SK-N-SH treated with all-trans-retinoic acid at 6 μM for 48 hours (cell line): ENCODE data around the gene GLYAT.

Source experiments
- ATAC-seq: fragments of 200-7000 bp; cut with Tn5 transposase; 3 replicates; pipeline ENCODE4 v1.9.1; 2020; ENCODE audit warnings: mild to moderate bottlenecking, moderate library complexity
- ARNTL ChIP-seq: fragments of 450-650 bp; formaldehyde crosslinking; IDR thresholded peaks from 2 replicates; pipeline ENCODE4 v1.5.0; 2020; ENCODE audit warnings: low read depth, mild to moderate bottlenecking, moderate library complexity, borderline replicate concordance
- BACH2 ChIP-seq: fragments of 250-450 bp; sonication (Bioruptor Pico); IDR thresholded peaks from 2 replicates; pipeline ENCODE4 v1.9.0; 2021; ENCODE audit warnings: mild to moderate bottlenecking, borderline replicate concordance
- CSRNP3 ChIP-seq: fragments of 250-450 bp; sonication (Bioruptor Pico); IDR thresholded peaks from 2 replicates; pipeline ENCODE4 v1.5.1; 2021; ENCODE audit warnings: mild to moderate bottlenecking, moderate library complexity
- ESRRG ChIP-seq: fragments of 250-450 bp; sonication (Bioruptor Pico); IDR thresholded peaks from 2 replicates; pipeline ENCODE4 v1.6.1; 2021; ENCODE audit warnings: mild to moderate bottlenecking
- GLIS3 ChIP-seq: fragments of 250-450 bp; sonication (Bioruptor Pico); IDR thresholded peaks from 2 replicates; pipeline ENCODE4 v1.5.0; 2020; ENCODE audit warnings: mild to moderate bottlenecking, moderate library complexity
- ISL1 ChIP-seq: fragments of 250-450 bp; sonication (Bioruptor Pico); IDR thresholded peaks from 2 replicates; pipeline ENCODE4 v2.1.2; 2022; ENCODE audit warnings: mild to moderate bottlenecking, moderate library complexity
- OSR1 ChIP-seq: fragments of 250-450 bp; sonication (Bioruptor Pico); IDR thresholded peaks from 2 replicates; pipeline ENCODE4 v1.8.0; 2022; ENCODE audit warnings: moderate library complexity, mild to moderate bottlenecking, inconsistent platforms
- POU6F1 ChIP-seq: fragments of 250-450 bp; sonication (Bioruptor Pico); IDR thresholded peaks from 2 replicates; pipeline ENCODE4 v1.8.0; 2021; ENCODE audit warnings: low read depth, mild to moderate bottlenecking, moderate library complexity, borderline replicate concordance
- PPARA ChIP-seq: fragments of 250-450 bp; sonication (Bioruptor Pico); IDR thresholded peaks from 2 replicates; pipeline ENCODE4 v1.5.0; 2020; ENCODE audit warnings: mild to moderate bottlenecking, borderline replicate concordance
- RARB ChIP-seq: fragments of 250-450 bp; sonication (Bioruptor Pico); IDR thresholded peaks from 2 replicates; pipeline ENCODE4 v1.8.0; 2021; ENCODE audit warnings: mild to moderate bottlenecking, moderate library complexity
- SNAI2 ChIP-seq: fragments of 250-450 bp; sonication (Bioruptor Pico); IDR thresholded peaks from 2 replicates; pipeline ENCODE4 v1.5.0; 2020; ENCODE audit warnings: mild to moderate bottlenecking, moderate library complexity
- TCF4 ChIP-seq: fragments of 250-450 bp; sonication (Bioruptor Pico); IDR thresholded peaks from 2 replicates; pipeline ENCODE4 v1.8.0; 2021; ENCODE audit warnings: mild to moderate bottlenecking, moderate library complexity, borderline replicate concordance
- TOX ChIP-seq: fragments of 250-450 bp; sonication (Bioruptor Pico); IDR thresholded peaks from 2 replicates; pipeline ENCODE4 v1.8.0; 2021; ENCODE audit warnings: mild to moderate bottlenecking, moderate library complexity, borderline replicate concordance
- ZC3H10 ChIP-seq: fragments of 250-450 bp; sonication (Bioruptor Pico); IDR thresholded peaks from 2 replicates; pipeline ENCODE4 v1.5.1; 2021; ENCODE audit warnings: mild to moderate bottlenecking, moderate library complexity
- ZFP3 ChIP-seq: fragments of 250-450 bp; sonication (Bioruptor Pico); IDR thresholded peaks from 2 replicates; pipeline ENCODE4 v1.5.0; 2020; ENCODE audit warnings: mild to moderate bottlenecking, moderate library complexity
- ZFP30 ChIP-seq: fragments of 450-650 bp; formaldehyde crosslinking; IDR thresholded peaks from 2 replicates; pipeline ENCODE4 v1.5.0; 2022; ENCODE audit warnings: mild to moderate bottlenecking, moderate library complexity
- ZNF565 ChIP-seq: fragments of 450-650 bp; formaldehyde crosslinking; conservative IDR thresholded peaks from 2 replicates; pipeline ENCODE4 v1.5.0; 2020; ENCODE audit warnings: low read depth, mild to moderate bottlenecking, moderate library complexity
- ZNF70 ChIP-seq: fragments of 450-650 bp; formaldehyde crosslinking; IDR thresholded peaks from 2 replicates; pipeline ENCODE4 v1.5.0; 2020; ENCODE audit warnings: mild to moderate bottlenecking, moderate library complexity
- ZNF8 ChIP-seq: fragments of 450-650 bp; formaldehyde crosslinking; IDR thresholded peaks from 2 replicates; pipeline ENCODE4 v1.5.0; 2020; ENCODE audit warnings: mild to moderate bottlenecking, moderate library complexity
- TF ChIP-seq, protein P1 (sequence below): fragments of 250-450 bp; sonication (Bioruptor Pico); IDR thresholded peaks from 2 replicates; pipeline ENCODE4 v1.5.0; 2020; ENCODE audit warnings: mild to moderate bottlenecking, moderate library complexity
- TF ChIP-seq, protein P2 (sequence below): fragments of 250-450 bp; sonication (Bioruptor Pico); IDR thresholded peaks from 2 replicates; pipeline ENCODE4 v1.8.0; 2020; ENCODE audit warnings: mild to moderate bottlenecking, moderate library complexity, borderline replicate concordance

GLYAT gene

GRCh38 chr11:58676563-58677135 lies 55.1 kb downstream of the GLYAT start:
- no peak for TF ChIP-seq CSRNP3 (CRISPR knock-in tag)
- no peak for TF ChIP-seq ESRRG (CRISPR knock-in tag)
- no peak for TF ChIP-seq ZNF70 (CRISPR knock-in tag)
- no peak for TF ChIP-seq TCF4
- TF ChIP-seq BACH2 (CRISPR knock-in tag) = no peak
- TF ChIP-seq ARNTL = no peak
- TF ChIP-seq PPARA (CRISPR knock-in tag) = no peak
- no peak for TF ChIP-seq ISL1
- TF ChIP-seq, protein P1, sequence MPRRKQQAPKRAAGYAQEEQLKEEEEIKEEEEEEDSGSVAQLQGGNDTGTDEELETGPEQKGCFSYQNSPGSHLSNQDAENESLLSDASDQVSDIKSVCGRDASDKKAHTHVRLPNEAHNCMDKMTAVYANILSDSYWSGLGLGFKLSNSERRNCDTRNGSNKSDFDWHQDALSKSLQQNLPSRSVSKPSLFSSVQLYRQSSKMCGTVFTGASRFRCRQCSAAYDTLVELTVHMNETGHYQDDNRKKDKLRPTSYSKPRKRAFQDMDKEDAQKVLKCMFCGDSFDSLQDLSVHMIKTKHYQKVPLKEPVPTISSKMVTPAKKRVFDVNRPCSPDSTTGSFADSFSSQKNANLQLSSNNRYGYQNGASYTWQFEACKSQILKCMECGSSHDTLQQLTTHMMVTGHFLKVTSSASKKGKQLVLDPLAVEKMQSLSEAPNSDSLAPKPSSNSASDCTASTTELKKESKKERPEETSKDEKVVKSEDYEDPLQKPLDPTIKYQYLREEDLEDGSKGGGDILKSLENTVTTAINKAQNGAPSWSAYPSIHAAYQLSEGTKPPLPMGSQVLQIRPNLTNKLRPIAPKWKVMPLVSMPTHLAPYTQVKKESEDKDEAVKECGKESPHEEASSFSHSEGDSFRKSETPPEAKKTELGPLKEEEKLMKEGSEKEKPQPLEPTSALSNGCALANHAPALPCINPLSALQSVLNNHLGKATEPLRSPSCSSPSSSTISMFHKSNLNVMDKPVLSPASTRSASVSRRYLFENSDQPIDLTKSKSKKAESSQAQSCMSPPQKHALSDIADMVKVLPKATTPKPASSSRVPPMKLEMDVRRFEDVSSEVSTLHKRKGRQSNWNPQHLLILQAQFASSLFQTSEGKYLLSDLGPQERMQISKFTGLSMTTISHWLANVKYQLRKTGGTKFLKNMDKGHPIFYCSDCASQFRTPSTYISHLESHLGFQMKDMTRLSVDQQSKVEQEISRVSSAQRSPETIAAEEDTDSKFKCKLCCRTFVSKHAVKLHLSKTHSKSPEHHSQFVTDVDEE (CRISPR knock-in tag) = no peak
- TF ChIP-seq GLIS3 (CRISPR knock-in tag) = no peak
- no peak for TF ChIP-seq TOX
- no peak for TF ChIP-seq SNAI2 (CRISPR knock-in tag)
- TF ChIP-seq POU6F1 (CRISPR knock-in tag) = no peak
- TF ChIP-seq ZC3H10 (CRISPR knock-in tag) = no peak
- TF ChIP-seq OSR1 (CRISPR knock-in tag) = no peak
- TF ChIP-seq, protein P2, sequence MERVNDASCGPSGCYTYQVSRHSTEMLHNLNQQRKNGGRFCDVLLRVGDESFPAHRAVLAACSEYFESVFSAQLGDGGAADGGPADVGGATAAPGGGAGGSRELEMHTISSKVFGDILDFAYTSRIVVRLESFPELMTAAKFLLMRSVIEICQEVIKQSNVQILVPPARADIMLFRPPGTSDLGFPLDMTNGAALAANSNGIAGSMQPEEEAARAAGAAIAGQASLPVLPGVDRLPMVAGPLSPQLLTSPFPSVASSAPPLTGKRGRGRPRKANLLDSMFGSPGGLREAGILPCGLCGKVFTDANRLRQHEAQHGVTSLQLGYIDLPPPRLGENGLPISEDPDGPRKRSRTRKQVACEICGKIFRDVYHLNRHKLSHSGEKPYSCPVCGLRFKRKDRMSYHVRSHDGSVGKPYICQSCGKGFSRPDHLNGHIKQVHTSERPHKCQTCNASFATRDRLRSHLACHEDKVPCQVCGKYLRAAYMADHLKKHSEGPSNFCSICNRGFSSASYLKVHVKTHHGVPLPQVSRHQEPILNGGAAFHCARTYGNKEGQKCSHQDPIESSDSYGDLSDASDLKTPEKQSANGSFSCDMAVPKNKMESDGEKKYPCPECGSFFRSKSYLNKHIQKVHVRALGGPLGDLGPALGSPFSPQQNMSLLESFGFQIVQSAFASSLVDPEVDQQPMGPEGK (CRISPR knock-in tag) = no peak
- TF ChIP-seq ZFP30 (CRISPR knock-in tag) = no peak
- no peak for TF ChIP-seq RARB (CRISPR knock-in tag)
- no peak for TF ChIP-seq ZNF565 (CRISPR knock-in tag)
- no peak for TF ChIP-seq ZFP3 (CRISPR knock-in tag)
- TF ChIP-seq, all 23 proteins: peak for 0
- no peak for ATAC-seq

DNA sequence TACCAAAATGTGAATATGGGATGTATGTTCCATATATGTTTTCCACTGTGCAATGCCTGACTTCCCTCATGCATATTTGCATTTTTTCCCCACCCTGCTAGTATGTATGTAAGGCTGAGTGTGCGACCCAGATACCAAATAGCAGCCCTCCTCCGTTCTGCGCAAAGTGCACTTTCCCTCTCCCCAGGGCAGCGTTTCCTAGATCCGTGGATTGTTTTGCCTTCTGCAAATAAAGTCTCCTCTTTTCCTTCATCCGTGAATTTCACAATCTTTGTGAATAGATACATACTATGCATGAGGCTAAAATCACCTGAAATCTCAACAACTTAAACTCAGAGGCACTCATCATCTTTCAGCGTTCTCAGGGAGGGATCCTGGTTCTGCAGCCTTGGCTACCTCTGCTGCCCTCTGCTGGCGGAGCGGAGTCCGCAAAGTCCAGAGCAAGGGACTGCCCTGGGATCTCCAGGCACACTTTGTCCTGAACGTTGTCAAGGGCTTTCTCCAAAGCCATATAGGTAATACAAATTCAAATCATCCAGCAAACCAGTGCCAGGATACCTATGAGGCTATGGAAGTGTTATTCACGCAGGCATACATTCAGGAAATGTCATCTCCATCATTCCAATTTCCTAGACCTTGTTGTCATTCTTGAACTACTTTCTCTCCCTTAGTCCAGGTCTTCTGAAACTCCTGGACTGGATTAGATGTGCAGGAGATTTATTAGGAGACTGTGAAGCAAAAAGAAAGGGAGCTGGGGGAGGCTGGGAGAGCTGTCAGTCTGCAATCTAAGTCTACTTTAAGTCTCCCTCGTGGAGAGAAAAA lies 56.2 kb downstream of the GLYAT start:
- peak; percentile 99 for ATAC-seq
- no peak for TF ChIP-seq SNAI2 (CRISPR knock-in tag)

- no peak for ATAC-seq
- no peak for TF ChIP-seq ZNF70 (CRISPR knock-in tag)
- TF ChIP-seq PPARA (CRISPR knock-in tag) = no peak
- TF ChIP-seq POU6F1 (CRISPR knock-in tag) = no peak
- no peak for TF ChIP-seq ZNF8 (CRISPR knock-in tag)
Observed at GRCh38 chr11:58674609-58675008, 57.1 kb downstream of the GLYAT start.
